PC-9 (cell line): ENCODE results near the gene MICB. TPM values are rescaled to one million over a fixed set of nuclear protein-coding genes. Genes with fewer than 3 reads are reported as not detected.

Experiments
- BruUV-seq: library from RNA; stranded (reverse); fragments of 400-500 nt; replicated peaks from 2 replicates; lab custom pipeline; 2021; lab: Mats Ljungman, UMichigan
- CTCF ChIA-PET: fragments of 300-600 bp; sonication (Branson Sonifier 250); formaldehyde crosslinking; loops from one replicate; lab custom pipeline; 2022; ENCODE audit warnings: antibody characterized with exemption; lab: Charles Lee
- POLR2A ChIA-PET: fragments of 300-600 bp; sonication (Branson Sonifier 250); formaldehyde crosslinking; loops from one replicate; lab custom pipeline; 2022; ENCODE audit warnings: antibody characterized with exemption; ENCODE audit not compliant: unreplicated experiment; lab: Charles Lee
- DNase-seq, 2 experiments: peaks; one replicate each; pipeline versions ENCODE4 v3.0.0 to v3.0.0-alpha.2; 2015 to 2022; ENCODE audit warnings: mixed read lengths in 1 of 2
- H2AFZ ChIP-seq: fragments of 200-600 bp; sonication (generic); 2 replicates; pipeline ENCODE4 v1.8.1; 2017; ENCODE audit warnings: antibody characterized with exemption
- H3F3A ChIP-seq: fragments of 200-600 bp; sonication (generic); 2 replicates; pipeline ENCODE4 v1.8.1; 2017; ENCODE audit warnings: antibody characterized with exemption, mild to moderate bottlenecking, low read depth; ENCODE audit not compliant: insufficient read depth
- H3K27ac ChIP-seq: fragments of 200-600 bp; sonication (generic); 2 replicates; pipeline ENCODE4 v1.6.1; 2016; ENCODE audit warnings: mixed run types
- H3K27me3 ChIP-seq: fragments of 200-600 bp; sonication (generic); 2 replicates; pipeline ENCODE4 v1.6.1; 2016; ENCODE audit warnings: low read depth, mixed run types; ENCODE audit not compliant: insufficient read depth
- H3K36me3 ChIP-seq: fragments of 200-600 bp; sonication (generic); 2 replicates; pipeline ENCODE4 v1.6.1; 2016; ENCODE audit warnings: low read depth, mixed run types
- H3K4me1 ChIP-seq: fragments of 200-600 bp; sonication (generic); replicated peaks from 2 replicates; pipeline ENCODE4 v1.6.1; 2016; ENCODE audit warnings: mixed run types; ENCODE audit not compliant: insufficient read depth
- H3K4me2 ChIP-seq: fragments of 200-600 bp; sonication (generic); 2 replicates; pipeline ENCODE4 v1.6.1; 2017; ENCODE audit warnings: mixed run types
- H3K4me3 ChIP-seq: fragments of 200-600 bp; sonication (generic); 2 replicates; pipeline ENCODE4 v1.6.1; 2016; ENCODE audit warnings: mixed run types
- H3K79me2 ChIP-seq: fragments of 200-600 bp; sonication (generic); 2 replicates; pipeline ENCODE4 v1.6.1; 2017; ENCODE audit warnings: low read depth, mixed run types
- H3K9me2 ChIP-seq: fragments of 200-600 bp; sonication (generic); 2 replicates; pipeline ENCODE4 v1.8.1; 2017; ENCODE audit warnings: mild to moderate bottlenecking; ENCODE audit not compliant: insufficient read depth
- H3K9me3 ChIP-seq: fragments of 200-600 bp; sonication (generic); 2 replicates; pipeline ENCODE4 v1.8.1; 2016; ENCODE audit warnings: low read depth; ENCODE audit not compliant: insufficient read depth
- H4K20me1 ChIP-seq: fragments of 200-600 bp; sonication (generic); 2 replicates; pipeline ENCODE4 v1.8.1; 2017; ENCODE audit not compliant: insufficient read depth
- EZH2 ChIP-seq: fragments of 200-600 bp; sonication (generic); IDR thresholded peaks from 2 replicates; pipeline ENCODE4 v1.8.0; 2017; ENCODE audit warnings: antibody characterized with exemption, low read depth
- intact Hi-C: fragments of 100-400 bp; cut with micrococcal nuclease; formaldehyde crosslinking; loops from one replicate; pipeline ENCODE4 v1.10.0; 2022; ENCODE audit not compliant: unreplicated experiment
- total RNA-seq: library from RNA; stranded (reverse); gene quantifications from 2 replicates; pipeline ENCODE4 v1.2.3, GENCODE V29; 2021
- TF ChIP-seq, protein P1 (sequence below): fragments of 200-600 bp; sonication (generic); conservative IDR thresholded peaks from 2 replicates; pipeline ENCODE4 v1.6.1; 2017; ENCODE audit warnings: mixed run types, antibody characterized with exemption, mild to moderate bottlenecking, moderate library complexity

MICB gene
- total RNA-seq, 1 experiment from 2014 or later, result 37.8 TPM

DNA sequence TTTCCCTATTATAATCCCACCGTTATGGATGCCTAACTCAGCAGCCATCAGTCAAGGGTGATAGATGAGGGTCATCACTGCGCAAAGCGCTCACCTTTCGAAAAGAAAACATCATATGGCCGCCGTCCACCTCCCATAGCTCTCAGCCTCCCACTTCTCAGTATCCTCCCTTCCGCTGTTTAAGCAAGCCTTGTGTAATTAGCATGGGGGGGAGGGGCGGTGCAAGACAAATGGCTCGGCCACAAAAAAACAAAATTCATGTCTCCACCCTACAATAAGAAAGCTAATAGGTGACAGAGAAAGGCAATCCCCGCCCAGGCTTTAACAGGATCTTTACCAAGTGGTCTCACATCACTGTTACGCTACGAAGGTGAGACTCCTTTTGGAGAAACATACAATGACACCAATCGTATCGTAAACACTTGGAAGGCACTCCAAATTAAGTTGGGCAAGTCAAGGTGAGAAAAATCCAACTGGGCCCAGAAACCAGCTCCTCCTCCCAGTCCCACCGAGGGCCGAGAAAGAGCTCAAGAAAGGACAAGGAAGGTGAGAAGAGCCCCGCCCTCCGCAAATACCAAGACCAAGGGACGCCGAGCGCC lies 43.2 kb downstream of the MICB start:
- no peaks in the 10 kb centered on the region for H3K27me3 ChIP-seq
- ChIA-PET POLR2A (interaction anchor here (0.6 to 1.5 kb wide), 13 partner anchors 31 to 1431 kb away, joined by 3 to 12 read pairs (median 4); partner anchors contain the start of genes LSM2 and MICB), CTCF (interaction anchor here (0.6 to 0.7 kb wide), 3 partner anchors 46 to 589 kb away, joined by 3 to 4 read pairs (median 3); partner anchors contain the start of gene SKIC2)
- peak in 1 of 2 experiments; percentile 43 for DNase-seq
- intact Hi-C loops, result loop anchor here (1.0 to 10.0 kb wide), 4 partner anchors 43 to 654 kb away; partner anchors contain the start of genes CLIC1, GPSM3, HSPA1B and MICB
- H3K27ac ChIP-seq, result peak overlapping the region; percentile 95
- H3K4me1 ChIP-seq, result peaks cover 29% of the 10 kb centered on the region
- H3K79me2 ChIP-seq, result peaks cover 65% of the 10 kb centered on the region
- peaks cover 35% of the 10 kb centered on the region for H3K36me3 ChIP-seq
- H3F3A ChIP-seq, result peaks cover 40% of the 10 kb centered on the region; the same call in 1 of the 2 replicates
- H2AFZ ChIP-seq, result 0 out of 2 replicates have a peak overlapping the region, but pooled peaks have one; percentile 82
- H3K4me2 ChIP-seq, result peak overlapping the region; percentile 76
- H3K9me3 ChIP-seq, result no peaks in the 10 kb centered on the region
- no peak for TF ChIP-seq EZH2
- TF ChIP-seq, protein P1, sequence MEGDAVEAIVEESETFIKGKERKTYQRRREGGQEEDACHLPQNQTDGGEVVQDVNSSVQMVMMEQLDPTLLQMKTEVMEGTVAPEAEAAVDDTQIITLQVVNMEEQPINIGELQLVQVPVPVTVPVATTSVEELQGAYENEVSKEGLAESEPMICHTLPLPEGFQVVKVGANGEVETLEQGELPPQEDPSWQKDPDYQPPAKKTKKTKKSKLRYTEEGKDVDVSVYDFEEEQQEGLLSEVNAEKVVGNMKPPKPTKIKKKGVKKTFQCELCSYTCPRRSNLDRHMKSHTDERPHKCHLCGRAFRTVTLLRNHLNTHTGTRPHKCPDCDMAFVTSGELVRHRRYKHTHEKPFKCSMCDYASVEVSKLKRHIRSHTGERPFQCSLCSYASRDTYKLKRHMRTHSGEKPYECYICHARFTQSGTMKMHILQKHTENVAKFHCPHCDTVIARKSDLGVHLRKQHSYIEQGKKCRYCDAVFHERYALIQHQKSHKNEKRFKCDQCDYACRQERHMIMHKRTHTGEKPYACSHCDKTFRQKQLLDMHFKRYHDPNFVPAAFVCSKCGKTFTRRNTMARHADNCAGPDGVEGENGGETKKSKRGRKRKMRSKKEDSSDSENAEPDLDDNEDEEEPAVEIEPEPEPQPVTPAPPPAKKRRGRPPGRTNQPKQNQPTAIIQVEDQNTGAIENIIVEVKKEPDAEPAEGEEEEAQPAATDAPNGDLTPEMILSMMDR, result no peak
- BruUV-seq, result TSS peak; percentile 52
- peaks cover 51% of the 10 kb centered on the region for H4K20me1 ChIP-seq
- no peaks in the 10 kb centered on the region for H3K9me2 ChIP-seq
- H3K4me3 ChIP-seq, result peak overlapping the region; percentile 75

DNA sequence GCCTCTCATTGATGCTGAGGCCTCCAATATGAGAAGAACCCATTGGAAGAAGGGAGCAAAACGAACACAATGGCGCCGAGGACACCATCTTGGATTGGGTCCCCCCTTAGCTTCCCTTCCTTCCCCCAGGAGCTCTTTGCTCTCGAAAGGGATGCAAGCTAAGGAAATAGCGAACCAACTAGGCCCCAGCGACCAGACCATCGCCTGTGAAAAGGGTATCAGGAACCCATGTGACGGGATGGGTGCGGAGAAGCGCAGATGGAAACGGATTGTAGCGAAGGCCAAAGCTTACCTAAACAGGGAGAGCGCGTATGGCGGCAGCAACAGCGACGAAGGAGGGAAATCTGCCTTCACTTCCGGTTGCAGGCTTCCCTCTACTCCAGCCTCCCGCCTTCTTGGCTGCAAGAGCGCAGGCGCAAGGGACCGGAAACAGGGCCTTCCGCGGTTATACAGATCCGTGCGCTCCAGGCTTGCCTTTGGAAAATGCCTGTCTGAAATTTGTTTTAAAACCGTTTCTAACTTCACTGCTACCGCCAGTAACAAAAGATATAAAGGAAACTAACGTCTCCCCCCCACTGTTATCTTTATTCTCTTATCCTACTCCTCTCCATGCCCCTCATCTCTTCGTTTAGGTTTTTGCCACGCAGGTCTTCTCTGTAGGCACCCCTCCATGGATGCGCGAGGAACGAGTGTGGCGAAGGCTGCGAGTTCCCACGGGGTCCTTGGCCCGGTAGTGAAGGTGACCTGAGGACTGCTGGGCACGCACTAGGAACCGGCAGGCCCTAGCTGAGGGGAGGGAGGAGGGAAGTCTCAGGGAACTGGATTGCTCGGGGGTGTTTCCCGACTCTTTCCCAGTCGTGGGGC lies 43.9 kb downstream of the MICB start, which contains the start of gene DDX39B:
Gene DDX39B (minus strand): TSS at position 346 of the 864 bp plus-strand sequence. CDS start 1,471 bp downstream, outside the sequence.
- ChIA-PET CTCF (interaction anchor here (0.6 to 1.2 kb wide), 5 partner anchors 46 to 588 kb away, joined by 3 to 4 read pairs (median 3); partner anchors contain the start of gene SKIC2), POLR2A (interaction anchor here (0.6 to 1.5 kb wide), 11 partner anchors 29 to 1430 kb away, joined by 3 to 12 read pairs (median 5); partner anchors contain the start of genes LSM2 and MICB)
- intact Hi-C loops, result loop anchor here (1.0 to 10.0 kb wide), 5 partner anchors 44 to 653 kb away; partner anchors contain the start of genes CLIC1, GPSM3, HSPA1B and MICB
- Histone ChIP-seq H3K9me3 (no peaks in the 10 kb centered on the region), H3K79me2 (peaks cover 57% of the 10 kb centered on the region), H3K9me2 (no peaks in the 10 kb centered on the region), H3K27me3 (no peaks in the 10 kb centered on the region), H3K4me1 (peaks cover 29% of the 10 kb centered on the region), H3K36me3 (peaks cover 29% of the 10 kb centered on the region), H3K4me3 (peak within 1 kb of the TSS; percentile 75), H3K4me2 (peak within 1 kb of the TSS; percentile 76), H3F3A (peaks cover 35% of the 10 kb centered on the region; the same call in 1 of the 2 replicates), H3K27ac (peak within 1 kb of the TSS; percentile 95), H4K20me1 (peaks cover 43% of the 10 kb centered on the region), H2AFZ (peak within 1 kb of the TSS; percentile 82)
- TF ChIP-seq, protein P1, result no peak
- TF ChIP-seq EZH2, result no peak
- no TSS peak for BruUV-seq
- peak; percentile 89 to 90 for DNase-seq

DNA sequence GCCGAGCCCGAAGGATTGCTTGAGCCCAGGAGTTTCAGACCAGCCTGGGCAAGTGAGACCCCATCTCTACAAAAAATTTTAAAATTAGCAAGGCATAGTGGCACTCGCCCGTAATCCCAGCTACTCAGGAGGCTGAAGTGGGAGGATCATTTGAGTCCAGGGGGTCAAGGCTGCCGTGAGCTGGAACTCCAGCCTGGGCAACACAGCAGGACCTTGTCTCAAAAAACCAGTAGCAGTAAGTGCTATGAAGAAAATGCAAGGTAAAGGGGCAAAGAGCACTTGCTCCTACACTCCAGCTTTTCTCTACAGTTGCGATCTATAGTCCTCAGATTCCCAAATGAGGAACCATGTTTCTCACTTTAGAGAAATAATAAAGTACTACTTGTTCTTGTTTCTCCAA lies 45.7 kb downstream of the MICB start:
- Histone ChIP-seq H3K9me2 (no peaks in the 10 kb centered on the region), H3K27ac (no peak overlapping the region), H3K4me2 (no peak overlapping the region), H3K4me3 (peak overlapping the region; percentile 75; the same call in 1 of the 2 replicates), H4K20me1 (peaks cover 26% of the 10 kb centered on the region), H3F3A (peaks cover 38% of the 10 kb centered on the region; the same call in 1 of the 2 replicates), H3K4me1 (peaks cover 38% of the 10 kb centered on the region), H3K27me3 (no peaks in the 10 kb centered on the region), H3K9me3 (no peaks in the 10 kb centered on the region), H3K36me3 (peaks cover 25% of the 10 kb centered on the region), H2AFZ (no peak overlapping the region), H3K79me2 (peaks cover 56% of the 10 kb centered on the region)
- DNase-seq, result no peak
- ChIA-PET CTCF (no interaction called here), POLR2A (interaction anchor here (0.6 kb wide), 1 partner anchor 95 kb away, joined by 3 read pairs; no protein-coding TSS in a partner anchor)
- intact Hi-C loops, result loop anchor here (2.0 to 10.0 kb wide), 4 partner anchors 143 to 651 kb away; partner anchors contain the start of genes CLIC1, GPSM3, HSPA1B and PBX2
- no peak for TF ChIP-seq EZH2
- TF ChIP-seq, protein P1, result no peak
- no TSS peak for BruUV-seq
